WTC11 (cell line): ENCODE data around the gene FAM124A. TPM values are rescaled to one million over a fixed set of nuclear protein-coding genes. Genes with fewer than 3 reads are reported as not detected.
A peak's percentile ranks its signal among the peaks of the same experiment; 100 is the strongest.

Experiments used
- ATAC-seq: fragments of 200-7000 bp; cut with Tn5 transposase; 2 replicates; pipeline ENCODE4 v1.10.0; 2021; ENCODE audit warnings: mild to moderate bottlenecking, moderate library complexity
- CTCF ChIA-PET: fragments of 300-600 bp; sonication (Branson Sonifier 250); formaldehyde crosslinking; loops from one replicate; lab custom pipeline; 2021; ENCODE audit warnings: antibody characterized with exemption; lab: Charles Lee
- POLR2A ChIA-PET: fragments of 350-600 bp; sonication (Branson Sonifier 250); formaldehyde crosslinking; loops from one replicate; lab custom pipeline; 2021; ENCODE audit warnings: antibody characterized with exemption; lab: Charles Lee
- DNase-seq: peaks from one replicate; pipeline ENCODE4 v3.0.0; 2021; ENCODE audit warnings: low spot score
- H3K27ac Mint-ChIP-seq: 2 replicates; pipeline ENCODE4 v1.8.0; 2021; ENCODE audit warnings: mixed read lengths
- H3K27me3 Mint-ChIP-seq: 2 replicates; pipeline ENCODE4 v1.8.0; 2021; ENCODE audit warnings: low read depth, mild to moderate bottlenecking, moderate library complexity, mixed read lengths
- H3K36me3 Mint-ChIP-seq: 2 replicates; pipeline ENCODE4 v1.8.0; 2021; ENCODE audit warnings: mixed read lengths
- H3K4me1 Mint-ChIP-seq: 2 replicates; pipeline ENCODE4 v1.8.0; 2022; ENCODE audit warnings: mixed read lengths
- H3K4me3 Mint-ChIP-seq: 2 replicates; pipeline ENCODE4 v1.8.0; 2021; ENCODE audit warnings: mild to moderate bottlenecking, moderate library complexity, mixed read lengths
- H3K9me3 Mint-ChIP-seq: 2 replicates; pipeline ENCODE4 v1.8.0; 2021; ENCODE audit warnings: mixed read lengths
- EMX1 ChIP-seq: fragments of 250-450 bp; sonication (Bioruptor Pico); IDR thresholded peaks from 2 replicates; pipeline ENCODE4 v1.8.0; 2021; ENCODE audit warnings: mild to moderate bottlenecking
- ETV6 ChIP-seq: sonication (generic); formaldehyde crosslinking; IDR thresholded peaks from 2 replicates; pipeline ENCODE4 v1.8.1; 2022; ENCODE audit warnings: mild to moderate bottlenecking, missing genetic modification reagents
- FOXJ3 ChIP-seq: sonication (generic); formaldehyde crosslinking; IDR thresholded peaks from 2 replicates; pipeline ENCODE4 v1.9.0; 2021; ENCODE audit warnings: missing genetic modification reagents, mild to moderate bottlenecking, borderline replicate concordance
- FOXK1 ChIP-seq: sonication (generic); formaldehyde crosslinking; IDR thresholded peaks from 2 replicates; pipeline ENCODE4 v1.8.0; 2022; ENCODE audit warnings: mild to moderate bottlenecking, moderate library complexity, missing genetic modification reagents
- GTF2I ChIP-seq: fragments of 250-450 bp; sonication (Bioruptor Pico); conservative IDR thresholded peaks from 2 replicates; pipeline ENCODE4 v1.4.0; 2021; ENCODE audit warnings: mild to moderate bottlenecking
- MYBL2 ChIP-seq: sonication (generic); formaldehyde crosslinking; IDR thresholded peaks from 2 replicates; pipeline ENCODE4 v1.8.1; 2023; ENCODE audit warnings: mild to moderate bottlenecking, moderate library complexity, missing genetic modification reagents
- NFATC4 ChIP-seq: fragments of 250-450 bp; sonication (Bioruptor Pico); IDR thresholded peaks from 2 replicates; pipeline ENCODE4 v1.9.0; 2021; ENCODE audit warnings: mild to moderate bottlenecking
- NR1H2 ChIP-seq: sonication (generic); formaldehyde crosslinking; IDR thresholded peaks from 2 replicates; pipeline ENCODE4 v1.9.0; 2021; ENCODE audit warnings: mild to moderate bottlenecking, moderate library complexity, missing genetic modification reagents
- NR2C2 ChIP-seq: sonication (generic); formaldehyde crosslinking; IDR thresholded peaks from 2 replicates; pipeline ENCODE4 v1.8.0; 2022; ENCODE audit warnings: mild to moderate bottlenecking, missing genetic modification reagents
- PRRX2 ChIP-seq: fragments of 250-450 bp; sonication (Bioruptor Pico); IDR thresholded peaks from 2 replicates; pipeline ENCODE4 v1.8.0; 2021; ENCODE audit warnings: mild to moderate bottlenecking
- TEAD1 ChIP-seq: sonication (generic); formaldehyde crosslinking; IDR thresholded peaks from 2 replicates; pipeline ENCODE4 v1.8.0; 2022; ENCODE audit warnings: mild to moderate bottlenecking, missing genetic modification reagents
- TEAD4 ChIP-seq: sonication (generic); formaldehyde crosslinking; IDR thresholded peaks from 2 replicates; pipeline ENCODE4 v1.8.0; 2022; ENCODE audit warnings: mild to moderate bottlenecking, missing genetic modification reagents
- ZNF416 ChIP-seq: fragments of 250-450 bp; sonication (Bioruptor Pico); IDR thresholded peaks from 2 replicates; pipeline ENCODE4 v1.9.0; 2021; ENCODE audit warnings: mild to moderate bottlenecking, inconsistent platforms
- ZNF671 ChIP-seq: fragments of 250-450 bp; sonication (Bioruptor Pico); IDR thresholded peaks from 2 replicates; pipeline ENCODE4 v1.8.0; 2021; ENCODE audit warnings: mild to moderate bottlenecking
- total RNA-seq: library from RNA; stranded (reverse); gene quantifications from 3 replicates; pipeline ENCODE4 v1.2.3, GENCODE V29; 2021
- TF ChIP-seq, protein P1 (sequence below): fragments of 250-450 bp; sonication (Bioruptor Pico); IDR thresholded peaks from 2 replicates; pipeline ENCODE4 v1.8.0; 2021; ENCODE audit warnings: mild to moderate bottlenecking
- TF ChIP-seq, protein P2 (sequence below): fragments of 250-450 bp; sonication (Bioruptor Pico); IDR thresholded peaks from 2 replicates; pipeline ENCODE4 v1.9.0; 2021; ENCODE audit warnings: mild to moderate bottlenecking
- TF ChIP-seq, protein P3 (sequence below): sonication (generic); formaldehyde crosslinking; IDR thresholded peaks from 2 replicates; pipeline ENCODE4 v1.8.0; 2023; ENCODE audit warnings: missing genetic modification reagents
- TF ChIP-seq, protein P4 (sequence below): fragments of 250-450 bp; sonication (Bioruptor Pico); conservative IDR thresholded peaks from 2 replicates; pipeline ENCODE4 v1.9.0; 2021; ENCODE audit warnings: mild to moderate bottlenecking
- TF ChIP-seq, protein P5 (sequence below): sonication (generic); formaldehyde crosslinking; IDR thresholded peaks from 2 replicates; pipeline ENCODE4 v1.8.1; 2022; ENCODE audit warnings: low read depth, missing genetic modification reagents, borderline replicate concordance
- TF ChIP-seq, protein P6 (sequence below): fragments of 250-450 bp; sonication (Bioruptor Pico); IDR thresholded peaks from 2 replicates; pipeline ENCODE4 v1.9.0; 2021; ENCODE audit warnings: mild to moderate bottlenecking
- TF ChIP-seq, protein P7 (sequence below): sonication (generic); formaldehyde crosslinking; IDR thresholded peaks from 2 replicates; pipeline ENCODE4 v1.8.1; 2022; ENCODE audit warnings: low read depth, mild to moderate bottlenecking, moderate library complexity, missing genetic modification reagents, borderline replicate concordance

The FAM124A gene
- total RNA-seq, 1 experiment from 2014 or later, result 45.8 TPM

DNA sequence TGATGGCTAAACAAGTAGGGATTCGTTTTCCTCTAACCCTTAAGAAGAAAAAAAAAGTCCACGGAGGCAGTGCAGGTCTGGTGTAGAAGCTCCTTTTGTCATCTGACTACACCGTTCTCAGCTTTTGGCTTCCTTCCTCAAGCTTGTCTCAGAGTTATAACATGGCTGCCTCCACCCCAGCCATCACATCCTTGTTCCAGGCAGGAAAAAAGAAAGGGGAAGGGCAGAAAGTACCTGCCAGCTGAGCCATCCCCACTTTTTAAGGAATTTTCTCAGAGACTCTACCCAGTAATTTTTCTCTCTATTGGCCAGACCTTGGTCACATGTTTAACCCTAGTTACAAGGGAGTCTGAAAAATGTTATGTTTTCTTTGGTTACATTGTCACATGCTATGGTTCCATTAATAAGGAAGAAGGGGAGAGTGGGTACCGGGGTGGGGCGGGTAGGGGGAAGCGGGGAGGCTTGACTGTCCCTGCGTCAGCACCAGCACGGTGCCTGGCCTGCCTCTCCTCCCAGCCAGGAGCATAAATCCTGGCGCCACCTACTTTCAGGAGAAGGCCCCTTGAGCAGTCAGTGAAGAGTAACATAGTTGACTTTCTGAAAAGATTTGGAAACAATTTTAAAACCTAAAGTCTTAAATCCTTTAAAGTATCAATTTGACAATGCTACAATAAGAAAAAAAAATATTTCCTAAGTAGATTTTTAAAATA, 11.1 kb downstream of the FAM124A start:
- Mint-ChIP-seq H3K27ac (peak overlapping the region; percentile 6; the same call in 1 of the 2 replicates), H3K4me1 (peaks cover 75% of the 10 kb centered on the region), H3K36me3 (peaks cover 43% of the 10 kb centered on the region), H3K4me3 (no peak overlapping the region), H3K27me3 (no peaks in the 10 kb centered on the region), H3K9me3 (no peaks in the 10 kb centered on the region; the same call in 1 of the 2 replicates)
- ATAC-seq (no peak), DNase-seq (no peak)
- ChIA-PET POLR2A (no interaction called here), CTCF (interaction anchor here (0.9 kb wide), 1 partner anchor 108 kb away, joined by 3 read pairs; no protein-coding TSS in a partner anchor)
- 0 out of 2 replicates have a peak, but pooled peaks have one; percentile 37 for TF ChIP-seq GTF2I (CRISPR knock-in tag)
- no peak for TF ChIP-seq NR2C2 (CRISPR knock-in tag)

DNA sequence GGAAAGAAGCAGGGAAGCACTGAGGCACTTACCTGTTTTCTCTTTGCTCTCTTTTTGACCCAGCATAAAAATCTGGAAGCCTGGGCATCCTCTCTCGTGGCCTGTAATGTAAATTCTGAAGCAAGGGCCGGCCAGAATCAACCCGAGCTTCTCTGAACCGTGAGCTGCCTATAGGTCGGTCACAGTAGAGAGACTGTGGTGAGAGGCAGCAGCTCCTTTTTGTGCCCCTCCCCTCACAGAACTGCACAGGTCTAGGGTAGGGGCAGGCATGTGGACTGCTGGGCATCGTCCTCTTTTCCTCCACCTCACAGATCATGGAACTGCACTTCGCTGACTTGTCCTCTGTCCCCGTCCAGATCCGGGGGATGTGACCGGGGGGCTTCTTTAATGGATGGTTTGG, 12.5 kb downstream of the FAM124A start:
- no peaks in the 10 kb centered on the region for H3K27me3 Mint-ChIP-seq
- H3K9me3 Mint-ChIP-seq, result no peaks in the 10 kb centered on the region; the same call in 1 of the 2 replicates
- peak overlapping the region; percentile 67 for H3K27ac Mint-ChIP-seq
- H3K4me1 Mint-ChIP-seq, result peaks cover 67% of the 10 kb centered on the region
- CTCF ChIA-PET, result interaction anchor here (1.0 to 3.8 kb wide), 3 partner anchors 10 to 563 kb away, joined by 4 to 22 read pairs (median 6); no protein-coding TSS in a partner anchor
- POLR2A ChIA-PET, result interaction anchor here (0.6 kb wide), 1 partner anchor 97 kb away, joined by 3 read pairs; no protein-coding TSS in a partner anchor
- no peak for TF ChIP-seq ZNF671 (CRISPR knock-in tag)
- no peak for TF ChIP-seq EMX1 (CRISPR knock-in tag)
- TF ChIP-seq ETV6, result no peak
- TF ChIP-seq, all 79 proteins: peak for 0
- DNase-seq (no peak), ATAC-seq (peak; percentile 57)
- Mint-ChIP-seq H3K4me3 (0 out of 2 replicates have a peak overlapping the region, but pooled peaks have one; percentile 3), H3K36me3 (peaks cover 51% of the 10 kb centered on the region)

DNA sequence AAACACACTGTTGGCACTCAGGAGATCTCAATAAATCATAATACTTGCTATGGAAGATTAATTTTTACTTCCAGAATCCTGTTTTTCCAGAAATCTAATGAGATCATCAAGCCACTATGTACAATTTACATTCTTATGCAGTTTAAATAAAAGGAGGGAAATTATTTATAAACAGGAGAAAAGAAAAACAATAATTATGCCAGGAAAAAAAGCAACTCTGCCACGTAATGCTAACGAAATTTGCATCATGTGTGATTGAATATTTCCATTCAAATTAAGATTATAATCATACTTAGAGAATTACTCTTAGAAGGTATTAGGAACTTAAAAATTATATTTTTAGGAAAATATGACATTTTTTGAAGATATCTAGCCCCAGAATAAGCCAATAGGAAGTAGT, 13.0 kb downstream of the FAM124A start:
- H3K36me3 Mint-ChIP-seq, result peaks cover 55% of the 10 kb centered on the region
- CTCF ChIA-PET, result interaction anchor here (0.6 to 3.8 kb wide), 7 partner anchors 10 to 562 kb away, joined by 3 to 22 read pairs (median 6); no protein-coding TSS in a partner anchor
- TF ChIP-seq, protein P1, sequence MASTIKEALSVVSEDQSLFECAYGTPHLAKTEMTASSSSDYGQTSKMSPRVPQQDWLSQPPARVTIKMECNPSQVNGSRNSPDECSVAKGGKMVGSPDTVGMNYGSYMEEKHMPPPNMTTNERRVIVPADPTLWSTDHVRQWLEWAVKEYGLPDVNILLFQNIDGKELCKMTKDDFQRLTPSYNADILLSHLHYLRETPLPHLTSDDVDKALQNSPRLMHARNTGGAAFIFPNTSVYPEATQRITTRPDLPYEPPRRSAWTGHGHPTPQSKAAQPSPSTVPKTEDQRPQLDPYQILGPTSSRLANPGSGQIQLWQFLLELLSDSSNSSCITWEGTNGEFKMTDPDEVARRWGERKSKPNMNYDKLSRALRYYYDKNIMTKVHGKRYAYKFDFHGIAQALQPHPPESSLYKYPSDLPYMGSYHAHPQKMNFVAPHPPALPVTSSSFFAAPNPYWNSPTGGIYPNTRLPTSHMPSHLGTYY (CRISPR knock-in tag), result no peak
- TF ChIP-seq MYBL2 (CRISPR knock-in tag) (no peak), PRRX2 (CRISPR knock-in tag) (no peak), NFATC4 (no peak), TEAD4 (CRISPR knock-in tag) (no peak), NR1H2 (CRISPR knock-in tag) (no peak), ZNF416 (CRISPR knock-in tag) (no peak), FOXJ3 (CRISPR knock-in tag) (no peak), TEAD1 (CRISPR knock-in tag) (no peak), FOXK1 (CRISPR knock-in tag) (no peak), GTF2I (CRISPR knock-in tag) (no peak)
- TF ChIP-seq, protein P2, sequence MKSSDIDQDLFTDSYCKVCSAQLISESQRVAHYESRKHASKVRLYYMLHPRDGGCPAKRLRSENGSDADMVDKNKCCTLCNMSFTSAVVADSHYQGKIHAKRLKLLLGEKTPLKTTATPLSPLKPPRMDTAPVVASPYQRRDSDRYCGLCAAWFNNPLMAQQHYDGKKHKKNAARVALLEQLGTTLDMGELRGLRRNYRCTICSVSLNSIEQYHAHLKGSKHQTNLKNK (CRISPR knock-in tag), result no peak
- TF ChIP-seq, protein P3, sequence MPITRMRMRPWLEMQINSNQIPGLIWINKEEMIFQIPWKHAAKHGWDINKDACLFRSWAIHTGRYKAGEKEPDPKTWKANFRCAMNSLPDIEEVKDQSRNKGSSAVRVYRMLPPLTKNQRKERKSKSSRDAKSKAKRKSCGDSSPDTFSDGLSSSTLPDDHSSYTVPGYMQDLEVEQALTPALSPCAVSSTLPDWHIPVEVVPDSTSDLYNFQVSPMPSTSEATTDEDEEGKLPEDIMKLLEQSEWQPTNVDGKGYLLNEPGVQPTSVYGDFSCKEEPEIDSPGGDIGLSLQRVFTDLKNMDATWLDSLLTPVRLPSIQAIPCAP, result no peak
- TF ChIP-seq, protein P4, sequence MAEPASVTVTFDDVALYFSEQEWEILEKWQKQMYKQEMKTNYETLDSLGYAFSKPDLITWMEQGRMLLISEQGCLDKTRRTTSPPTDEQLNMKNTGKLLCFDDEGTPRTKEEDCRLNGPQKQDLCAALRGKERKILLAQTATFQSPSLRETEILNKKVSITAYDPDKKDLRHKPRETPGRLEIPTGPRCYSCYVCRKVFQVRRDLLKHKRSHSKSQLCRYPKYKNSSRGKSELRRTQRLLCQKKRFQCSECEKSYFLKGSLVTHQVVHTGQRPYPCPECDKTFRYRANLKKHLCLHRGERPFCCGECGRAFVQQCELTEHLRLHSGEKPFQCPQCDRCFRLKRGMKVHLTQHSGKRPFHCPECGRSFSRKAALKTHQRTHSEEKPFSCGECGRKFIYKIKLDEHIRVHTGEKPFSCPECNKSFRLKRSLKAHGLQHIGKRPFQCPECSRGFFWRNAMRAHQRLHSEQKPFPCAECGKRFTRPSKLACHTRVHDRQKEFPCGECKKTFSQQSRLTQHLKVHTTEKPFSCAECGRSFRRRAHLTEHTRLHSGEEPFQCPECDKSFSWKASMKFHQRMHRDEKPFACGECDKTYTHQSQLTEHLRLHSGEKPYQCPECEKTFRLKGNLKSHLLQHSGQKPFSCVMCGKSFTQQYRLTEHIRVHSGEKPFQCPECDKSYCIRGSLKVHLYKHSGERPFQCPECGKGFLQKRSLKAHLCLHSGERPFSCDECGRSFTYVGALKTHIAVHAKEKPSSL (CRISPR knock-in tag), result no peak
- TF ChIP-seq, protein P5, sequence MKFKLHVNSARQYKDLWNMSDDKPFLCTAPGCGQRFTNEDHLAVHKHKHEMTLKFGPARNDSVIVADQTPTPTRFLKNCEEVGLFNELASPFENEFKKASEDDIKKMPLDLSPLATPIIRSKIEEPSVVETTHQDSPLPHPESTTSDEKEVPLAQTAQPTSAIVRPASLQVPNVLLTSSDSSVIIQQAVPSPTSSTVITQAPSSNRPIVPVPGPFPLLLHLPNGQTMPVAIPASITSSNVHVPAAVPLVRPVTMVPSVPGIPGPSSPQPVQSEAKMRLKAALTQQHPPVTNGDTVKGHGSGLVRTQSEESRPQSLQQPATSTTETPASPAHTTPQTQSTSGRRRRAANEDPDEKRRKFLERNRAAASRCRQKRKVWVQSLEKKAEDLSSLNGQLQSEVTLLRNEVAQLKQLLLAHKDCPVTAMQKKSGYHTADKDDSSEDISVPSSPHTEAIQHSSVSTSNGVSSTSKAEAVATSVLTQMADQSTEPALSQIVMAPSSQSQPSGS, result no peak
- TF ChIP-seq, protein P6, sequence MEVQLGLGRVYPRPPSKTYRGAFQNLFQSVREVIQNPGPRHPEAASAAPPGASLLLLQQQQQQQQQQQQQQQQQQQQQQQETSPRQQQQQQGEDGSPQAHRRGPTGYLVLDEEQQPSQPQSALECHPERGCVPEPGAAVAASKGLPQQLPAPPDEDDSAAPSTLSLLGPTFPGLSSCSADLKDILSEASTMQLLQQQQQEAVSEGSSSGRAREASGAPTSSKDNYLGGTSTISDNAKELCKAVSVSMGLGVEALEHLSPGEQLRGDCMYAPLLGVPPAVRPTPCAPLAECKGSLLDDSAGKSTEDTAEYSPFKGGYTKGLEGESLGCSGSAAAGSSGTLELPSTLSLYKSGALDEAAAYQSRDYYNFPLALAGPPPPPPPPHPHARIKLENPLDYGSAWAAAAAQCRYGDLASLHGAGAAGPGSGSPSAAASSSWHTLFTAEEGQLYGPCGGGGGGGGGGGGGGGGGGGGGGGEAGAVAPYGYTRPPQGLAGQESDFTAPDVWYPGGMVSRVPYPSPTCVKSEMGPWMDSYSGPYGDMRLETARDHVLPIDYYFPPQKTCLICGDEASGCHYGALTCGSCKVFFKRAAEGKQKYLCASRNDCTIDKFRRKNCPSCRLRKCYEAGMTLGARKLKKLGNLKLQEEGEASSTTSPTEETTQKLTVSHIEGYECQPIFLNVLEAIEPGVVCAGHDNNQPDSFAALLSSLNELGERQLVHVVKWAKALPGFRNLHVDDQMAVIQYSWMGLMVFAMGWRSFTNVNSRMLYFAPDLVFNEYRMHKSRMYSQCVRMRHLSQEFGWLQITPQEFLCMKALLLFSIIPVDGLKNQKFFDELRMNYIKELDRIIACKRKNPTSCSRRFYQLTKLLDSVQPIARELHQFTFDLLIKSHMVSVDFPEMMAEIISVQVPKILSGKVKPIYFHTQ (CRISPR knock-in tag), result no peak
- TF ChIP-seq, protein P7, sequence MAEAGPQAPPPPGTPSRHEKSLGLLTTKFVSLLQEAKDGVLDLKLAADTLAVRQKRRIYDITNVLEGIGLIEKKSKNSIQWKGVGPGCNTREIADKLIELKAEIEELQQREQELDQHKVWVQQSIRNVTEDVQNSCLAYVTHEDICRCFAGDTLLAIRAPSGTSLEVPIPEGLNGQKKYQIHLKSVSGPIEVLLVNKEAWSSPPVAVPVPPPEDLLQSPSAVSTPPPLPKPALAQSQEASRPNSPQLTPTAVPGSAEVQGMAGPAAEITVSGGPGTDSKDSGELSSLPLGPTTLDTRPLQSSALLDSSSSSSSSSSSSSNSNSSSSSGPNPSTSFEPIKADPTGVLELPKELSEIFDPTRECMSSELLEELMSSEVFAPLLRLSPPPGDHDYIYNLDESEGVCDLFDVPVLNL, result no peak

More for the DNA sequence above, 13.0 kb downstream of the FAM124A start:
- Mint-ChIP-seq H3K27me3 (no peaks in the 10 kb centered on the region), H3K4me3 (no peak overlapping the region), H3K27ac (peak overlapping the region; percentile 67; the same call in 1 of the 2 replicates), H3K4me1 (peaks cover 62% of the 10 kb centered on the region), H3K9me3 (no peaks in the 10 kb centered on the region; the same call in 1 of the 2 replicates)
- DNase-seq (no peak), ATAC-seq (no peak)
- POLR2A ChIA-PET, result no interaction called here
